ENCODE measurements around the gene DSC2. TPM values are rescaled to one million over a fixed set of nuclear protein-coding genes. Genes with fewer than 3 reads are reported as not detected.

DSC2 gene
- total RNA-seq, 1 experiment from 2014 or later: 33.4 TPM

GRCh38 chr18:31134988-31135529, 32.8 kb upstream of the DSC2 start:
- Histone ChIP-seq H3K9ac (ENCODE audit: low read length) (no peak overlapping the region), H3K4me2 (ENCODE audit: low read length) (no peak overlapping the region), H3K27me3 (ENCODE audit: insufficient read depth, low read length) (no peaks in the 10 kb centered on the region), H2AFZ (ENCODE audit: low read depth, low read length, poor library complexity, severe bottlenecking) (no peak overlapping the region), H3K27ac (ENCODE audit: low read depth, low read length) (no peak overlapping the region), H3K9me3 (ENCODE audit: control insufficient read depth in 1 of 2, insufficient read depth in 1 of 2, low read depth in 1 of 2, low read length in 2 of 2) (no peaks in the 10 kb centered on the region), H3K36me3 (ENCODE audit: control insufficient read depth in 1 of 2, insufficient read depth in 2 of 2, low read length in 2 of 2) (no peaks in the 10 kb centered on the region), H3K4me1 (ENCODE audit: control insufficient read depth in 1 of 2, insufficient read depth in 2 of 2, low read length in 2 of 2) (no peaks in the 10 kb centered on the region), H4K20me1 (ENCODE audit: insufficient read depth) (no peaks in the 10 kb centered on the region), H3K79me2 (ENCODE audit: insufficient read depth, low read length) (no peaks in the 10 kb centered on the region), H3K9me2 (ENCODE audit: insufficient read depth) (no peaks in the 10 kb centered on the region), H3K4me3 (replicated peaks in 1 of 2; ENCODE audit: low read depth in 1 of 2, low read length in 2 of 2) (no peak overlapping the region)
- intact Hi-C loops (cut with micrococcal nuclease): no loop called here
- ChIA-PET RAD21 (ENCODE audit: low non-redundant PET in 1 of 2, low total read pairs in 2 of 2, uncharacterized antibody in 2 of 2, unreplicated experiment in 2 of 2) (no interaction called here), CTCF (no interaction called here), POLR2A (no interaction called here)
- ATAC-seq: no peak
- BruUV-seq (replicated peaks): no TSS peak
- TF ChIP-seq SRF (IDR thresholded peaks at IDR 0.05; ENCODE audit: low read depth) (no peak), JUND (IDR thresholded peaks at IDR 0.05) (no peak), CTCF (IDR thresholded peaks at IDR 0.05 in 2 of 3, conservative IDR thresholded peaks at IDR 0.05 in 1 of 3; ENCODE audit: borderline replicate concordance in 1 of 3, insufficient read depth in 1 of 3, low read depth in 2 of 3, low read length in 2 of 3) (no peak), MAX (IDR thresholded peaks at IDR 0.05) (no peak), SIN3A (IDR thresholded peaks at IDR 0.05; ENCODE audit: low read depth) (no peak), POLR2A (IDR thresholded peaks at IDR 0.05; ENCODE audit: borderline replicate concordance, extremely low read depth, insufficient read depth, insufficient read length) (no peak), EGR1 (IDR thresholded peaks at IDR 0.05; ENCODE audit: low read depth) (no peak), EZH2 (IDR thresholded peaks at IDR 0.05) (no peak), ATF3 (IDR thresholded peaks at IDR 0.05) (no peak), POLR2AphosphoS5 (IDR thresholded peaks at IDR 0.05; ENCODE audit: low read depth, low read length) (no peak)
- no peak for DNase-seq (ENCODE audit: low read depth, low spot score)
